GM23338 (cell line): ENCODE data around the gene KLC3. TPM values are rescaled to one million over a fixed set of nuclear protein-coding genes. Genes with fewer than 3 reads are reported as not detected.

Experiments used
- ATAC-seq: fragments of 200-7000 bp; cut with Tn5 transposase; 3 replicates; pipeline ENCODE4 v1.9.1; 2020
- DNase-seq: peaks from one replicate; pipeline ENCODE4 v3.0.0-alpha.2; 2015; ENCODE audit warnings: low spot score
- H2AFZ ChIP-seq: fragments of 200-600 bp; sonication (generic); 2 replicates; pipeline ENCODE4 v1.8.0; 2016; ENCODE audit warnings: antibody characterized with exemption, mild to moderate bottlenecking, moderate library complexity
- H3F3A ChIP-seq: fragments of 200-600 bp; sonication (generic); replicated peaks from 2 replicates; pipeline ENCODE4 v1.8.0; 2017; ENCODE audit warnings: antibody characterized with exemption, mixed run types, low read depth
- H3K27ac ChIP-seq: fragments of 200-600 bp; sonication (generic); 2 replicates; pipeline ENCODE4 v1.6.1; 2016; ENCODE audit warnings: low read depth
- H3K27me3 ChIP-seq: fragments of 200-600 bp; sonication (generic); 2 replicates; pipeline ENCODE4 v1.8.0; 2016; ENCODE audit warnings: mild to moderate bottlenecking, mixed run types, moderate library complexity; ENCODE audit not compliant: insufficient read depth
- H3K36me3 ChIP-seq: fragments of 200-600 bp; sonication (generic); 2 replicates; pipeline ENCODE4 v1.8.0; 2016; ENCODE audit warnings: mild to moderate bottlenecking; ENCODE audit not compliant: insufficient read depth
- H3K4me1 ChIP-seq: fragments of 200-600 bp; sonication (generic); 2 replicates; pipeline ENCODE4 v1.8.0; 2016; ENCODE audit warnings: mild to moderate bottlenecking, moderate library complexity; ENCODE audit not compliant: insufficient read depth
- H3K4me2 ChIP-seq: fragments of 200-600 bp; sonication (generic); 2 replicates; pipeline ENCODE4 v1.7.1; 2017; ENCODE audit warnings: mixed run types
- H3K4me3 ChIP-seq: fragments of 200-600 bp; sonication (generic); 2 replicates; pipeline ENCODE4 v1.6.1; 2016; ENCODE audit warnings: mixed run types
- H3K79me2 ChIP-seq: fragments of 200-600 bp; sonication (generic); replicated peaks from 2 replicates; pipeline ENCODE4 v1.8.0; 2017; ENCODE audit warnings: mild to moderate bottlenecking; ENCODE audit not compliant: insufficient read depth
- H3K9me2 ChIP-seq: fragments of 200-600 bp; sonication (generic); 2 replicates; pipeline ENCODE4 v1.8.0; 2017; ENCODE audit not compliant: insufficient read depth
- H4K20me1 ChIP-seq: fragments of 200-600 bp; sonication (generic); replicated peaks from 2 replicates; pipeline ENCODE4 v1.8.0; 2017; ENCODE audit warnings: mild to moderate bottlenecking; ENCODE audit not compliant: insufficient read depth
- H3K27ac Mint-ChIP-seq: 2 replicates; pipeline ENCODE4 v1.8.0; 2020; ENCODE audit warnings: inconsistent platforms, mild to moderate bottlenecking, moderate library complexity, mixed read lengths
- H3K27me3 Mint-ChIP-seq: 3 replicates; pipeline ENCODE4 v1.8.0; 2022; ENCODE audit warnings: low read depth, mild to moderate bottlenecking, moderate library complexity, mixed read lengths, inconsistent platforms; ENCODE audit not compliant: insufficient read depth, poor library complexity
- H3K36me3 Mint-ChIP-seq: 3 replicates; pipeline ENCODE4 v1.8.0; 2021; ENCODE audit warnings: low read depth, mild to moderate bottlenecking, inconsistent platforms, moderate library complexity, mixed read lengths
- H3K4me1 Mint-ChIP-seq: 3 replicates; pipeline ENCODE4 v1.8.0; 2020; ENCODE audit warnings: mild to moderate bottlenecking, inconsistent platforms, mixed read lengths
- H3K4me3 Mint-ChIP-seq: 3 replicates; pipeline ENCODE4 v1.8.0; 2021; ENCODE audit warnings: moderate library complexity, mild to moderate bottlenecking, inconsistent platforms, mixed read lengths
- H3K9me3 Mint-ChIP-seq: 3 replicates; pipeline ENCODE4 v1.8.0; 2020; ENCODE audit warnings: moderate library complexity, mild to moderate bottlenecking, inconsistent platforms, mixed read lengths
- CREB1 ChIP-seq: fragments of 250-450 bp; sonication (Bioruptor Pico); IDR thresholded peaks from 2 replicates; pipeline ENCODE4 v1.5.0; 2020; ENCODE audit warnings: low read depth, mild to moderate bottlenecking, moderate library complexity
- EZH2phosphoT487 ChIP-seq: fragments of 200-600 bp; sonication (generic); IDR thresholded peaks from one replicate; pipeline ENCODE4 v1.8.1; 2018; ENCODE audit warnings: antibody characterized with exemption; ENCODE audit not compliant: unreplicated experiment
- JUNB ChIP-seq: IDR thresholded peaks from one replicate; pipeline ENCODE4 v1.6.1; 2016; ENCODE audit warnings: antibody characterized with exemption; ENCODE audit not compliant: unreplicated experiment
- NANOG ChIP-seq: IDR thresholded peaks from 2 replicates; pipeline ENCODE4 v1.6.1; 2016; ENCODE audit warnings: antibody characterized with exemption, borderline replicate concordance
- REST ChIP-seq: IDR thresholded peaks from one replicate; pipeline ENCODE4 v1.6.1; 2018; ENCODE audit warnings: antibody characterized with exemption; ENCODE audit not compliant: unreplicated experiment
- STAT1 ChIP-seq: IDR thresholded peaks from one replicate; pipeline ENCODE4 v1.6.1; 2016; ENCODE audit warnings: antibody characterized with exemption; ENCODE audit not compliant: unreplicated experiment
- ZNF331 ChIP-seq: fragments of 250-450 bp; sonication (Bioruptor Pico); IDR thresholded peaks from 2 replicates; pipeline ENCODE4 v1.5.0; 2020; ENCODE audit warnings: low read depth, mild to moderate bottlenecking, moderate library complexity
- ZNF462 ChIP-seq: fragments of 250-450 bp; sonication (Bioruptor Pico); IDR thresholded peaks from 2 replicates; pipeline ENCODE4 v1.5.0; 2020; ENCODE audit warnings: mild to moderate bottlenecking, moderate library complexity
- polyA plus RNA-seq: library from polyadenylated mRNA; unstranded; fragments of >200 nt; fragmentation: Nextera tagmentation; extraction: Ambion mirVana; gene quantifications from 2 replicates; pipeline ENCODE4 v1.2.1, GENCODE V29; 2016
- total RNA-seq: library from RNA; depleted of rRNA; stranded (reverse); fragments of >200 nt; shearing (Covaris generic); gene quantifications from 2 replicates; pipeline ENCODE4 v1.2.3, GENCODE V29; 2014
- TF ChIP-seq, protein P1 (sequence below), 2 experiments: fragments of 200-600 bp in 1 of 2; sonication (generic) in 1 of 2; conservative IDR thresholded peaks; 2 replicates each; pipeline versions ENCODE4 v1.5.1 to v1.6.1; 2016 to 2017; ENCODE audit warnings: antibody characterized with exemption in 2 of 2, low read depth in 2 of 2, mild to moderate bottlenecking in 2 of 2, moderate library complexity in 1 of 2

Gene KLC3
- total and polyA plus RNA-seq, 2 experiments from 2014 or later = 3.1 to 6.4 TPM

- Mint-ChIP-seq H3K27me3 (peaks cover 14% of the 10 kb centered on the region), H3K36me3 (peaks cover 33% of the 10 kb centered on the region), H3K9me3 (0 out of 3 replicates have a peak, but pooled peaks cover 3% of the 10 kb centered on the region), H3K27ac (no peak overlapping the region), H3K4me3 (no peak overlapping the region), H3K4me1 (no peaks in the 10 kb centered on the region; the same call in 2 of the 3 replicates)
- H2AFZ ChIP-seq = no peak overlapping the region
- no peak for ATAC-seq
- no peaks in the 10 kb centered on the region; the same call in 1 of the 2 replicates for H4K20me1 ChIP-seq
- H3K4me1 ChIP-seq = no peaks in the 10 kb centered on the region
- no peak overlapping the region for H3K27ac ChIP-seq
- H3F3A ChIP-seq = no peaks in the 10 kb centered on the region
- no peak overlapping the region for H3K4me3 ChIP-seq
- peaks cover 3% of the 10 kb centered on the region; the same call in 1 of the 2 replicates for H3K36me3 ChIP-seq
- H3K27me3 ChIP-seq = no peaks in the 10 kb centered on the region
- H3K9me2 ChIP-seq = no peaks in the 10 kb centered on the region
- no peak for DNase-seq
- no peak for TF ChIP-seq CREB1 (CRISPR knock-in tag)
- no peak for TF ChIP-seq EZH2phosphoT487
- H3K79me2 ChIP-seq = no peaks in the 10 kb centered on the region
- H3K4me2 ChIP-seq = no peak overlapping the region
Observed at GRCh38 chr19:45294291-45295029, 46.1 kb upstream of the KLC3 start.

DNA sequence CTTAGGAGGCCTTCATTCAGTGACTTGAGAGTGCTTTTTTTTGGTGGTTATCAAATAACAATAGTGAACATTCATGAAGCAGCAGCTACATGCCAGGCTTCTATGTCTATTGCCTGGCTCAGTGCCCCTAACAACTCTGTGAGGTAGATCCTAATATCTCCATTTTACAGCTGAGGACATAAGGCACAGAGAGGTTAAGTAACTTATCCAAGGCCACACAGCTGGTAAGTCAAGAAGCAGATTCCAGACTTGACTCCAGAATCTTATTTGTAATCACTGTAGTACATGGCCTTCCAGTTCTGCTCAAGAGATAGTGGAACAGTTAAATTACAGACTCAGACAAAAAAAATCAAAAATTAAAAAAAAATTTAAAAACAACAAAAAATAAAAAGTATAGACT lies 44.7 kb upstream of the KLC3 start:
- no peak overlapping the region for H3K4me3 Mint-ChIP-seq
- H3K9me2 ChIP-seq = no peaks in the 10 kb centered on the region
- no peaks in the 10 kb centered on the region for H3K79me2 ChIP-seq
- peaks cover 34% of the 10 kb centered on the region for H3K36me3 Mint-ChIP-seq
- 0 out of 3 replicates have a peak, but pooled peaks cover 3% of the 10 kb centered on the region for H3K9me3 Mint-ChIP-seq
- H3K27me3 ChIP-seq = no peaks in the 10 kb centered on the region
- DNase-seq (no peak), ATAC-seq (no peak)
- H3K27me3 Mint-ChIP-seq = peaks cover 10% of the 10 kb centered on the region
- H4K20me1 ChIP-seq = no peaks in the 10 kb centered on the region; the same call in 1 of the 2 replicates
- no peak overlapping the region for H3K4me2 ChIP-seq
- no peak overlapping the region for H3K27ac Mint-ChIP-seq
- peaks cover 3% of the 10 kb centered on the region; the same call in 1 of the 2 replicates for H3K36me3 ChIP-seq
- no peak overlapping the region for H3K27ac ChIP-seq
- H3K4me1 ChIP-seq = no peaks in the 10 kb centered on the region
- H3F3A ChIP-seq = no peaks in the 10 kb centered on the region
- H3K4me3 ChIP-seq = no peak overlapping the region
- H3K4me1 Mint-ChIP-seq = peaks cover 2% of the 10 kb centered on the region; the same call in 2 of the 3 replicates
- H2AFZ ChIP-seq = no peak overlapping the region
- TF ChIP-seq REST = no peak
- no peak for TF ChIP-seq CREB1 (CRISPR knock-in tag)
- no peak for TF ChIP-seq JUNB
- TF ChIP-seq ZNF462 (CRISPR knock-in tag) = no peak
- TF ChIP-seq NANOG = no peak
- TF ChIP-seq, protein P1, sequence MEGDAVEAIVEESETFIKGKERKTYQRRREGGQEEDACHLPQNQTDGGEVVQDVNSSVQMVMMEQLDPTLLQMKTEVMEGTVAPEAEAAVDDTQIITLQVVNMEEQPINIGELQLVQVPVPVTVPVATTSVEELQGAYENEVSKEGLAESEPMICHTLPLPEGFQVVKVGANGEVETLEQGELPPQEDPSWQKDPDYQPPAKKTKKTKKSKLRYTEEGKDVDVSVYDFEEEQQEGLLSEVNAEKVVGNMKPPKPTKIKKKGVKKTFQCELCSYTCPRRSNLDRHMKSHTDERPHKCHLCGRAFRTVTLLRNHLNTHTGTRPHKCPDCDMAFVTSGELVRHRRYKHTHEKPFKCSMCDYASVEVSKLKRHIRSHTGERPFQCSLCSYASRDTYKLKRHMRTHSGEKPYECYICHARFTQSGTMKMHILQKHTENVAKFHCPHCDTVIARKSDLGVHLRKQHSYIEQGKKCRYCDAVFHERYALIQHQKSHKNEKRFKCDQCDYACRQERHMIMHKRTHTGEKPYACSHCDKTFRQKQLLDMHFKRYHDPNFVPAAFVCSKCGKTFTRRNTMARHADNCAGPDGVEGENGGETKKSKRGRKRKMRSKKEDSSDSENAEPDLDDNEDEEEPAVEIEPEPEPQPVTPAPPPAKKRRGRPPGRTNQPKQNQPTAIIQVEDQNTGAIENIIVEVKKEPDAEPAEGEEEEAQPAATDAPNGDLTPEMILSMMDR (conservative IDR thresholded peaks at IDR 0.05; ENCODE audit: low read depth in 2 of 2) = no peak
- no peak for TF ChIP-seq STAT1
- no peak for TF ChIP-seq ZNF331 (CRISPR knock-in tag)
